Endothelial cell of coronary artery (primary cell): ENCODE measurements around the gene CDC14A. TPM values are rescaled to one million over a fixed set of nuclear protein-coding genes. Genes with fewer than 3 reads are reported as not detected.

Experiments
- total RNA-seq: library from RNA; depleted of rRNA; stranded (reverse); fragments of >200 nt; gene quantifications from 2 replicates; pipeline ENCODE4 v1.2.3, GENCODE V29; 2014

Gene CDC14A
- total RNA-seq: 6.5 and 10.6 TPM in 2 replicates

GRCh38 chr1:100352267-100353070 lies at the start of gene CDC14A:
Gene CDC14A, plus strand, starts transcription at chr1:100352506. Its CDS starts 449 bp downstream, at chr1:100352955.

Other genes with a start within 250 kb of the CDC14A start
- 2.3 and 3.0 TPM in 2 replicates for gene SASS6, start 219.6 kb upstream of the CDC14A start, total RNA-seq
- gene TRMT13, start 219.3 kb upstream of the CDC14A start, total RNA-seq: 9.4 and 12.5 TPM in 2 replicates
- 0.09 TPM in 2 replicates for gene LRRC39, start 174.2 kb upstream of the CDC14A start, total RNA-seq
- gene DBT, start 102.7 kb upstream of the CDC14A start, total RNA-seq: 4.1 and 6.6 TPM in 2 replicates
- 38.0 and 43.2 TPM in 2 replicates for gene RTCA, start 86.3 kb upstream of the CDC14A start, total RNA-seq
- under 0.01 TPM in 2 replicates for gene GPR88, start 185.6 kb downstream of the CDC14A start, total RNA-seq